ENCODE results near the gene BEGAIN.

The BEGAIN gene

DNA sequence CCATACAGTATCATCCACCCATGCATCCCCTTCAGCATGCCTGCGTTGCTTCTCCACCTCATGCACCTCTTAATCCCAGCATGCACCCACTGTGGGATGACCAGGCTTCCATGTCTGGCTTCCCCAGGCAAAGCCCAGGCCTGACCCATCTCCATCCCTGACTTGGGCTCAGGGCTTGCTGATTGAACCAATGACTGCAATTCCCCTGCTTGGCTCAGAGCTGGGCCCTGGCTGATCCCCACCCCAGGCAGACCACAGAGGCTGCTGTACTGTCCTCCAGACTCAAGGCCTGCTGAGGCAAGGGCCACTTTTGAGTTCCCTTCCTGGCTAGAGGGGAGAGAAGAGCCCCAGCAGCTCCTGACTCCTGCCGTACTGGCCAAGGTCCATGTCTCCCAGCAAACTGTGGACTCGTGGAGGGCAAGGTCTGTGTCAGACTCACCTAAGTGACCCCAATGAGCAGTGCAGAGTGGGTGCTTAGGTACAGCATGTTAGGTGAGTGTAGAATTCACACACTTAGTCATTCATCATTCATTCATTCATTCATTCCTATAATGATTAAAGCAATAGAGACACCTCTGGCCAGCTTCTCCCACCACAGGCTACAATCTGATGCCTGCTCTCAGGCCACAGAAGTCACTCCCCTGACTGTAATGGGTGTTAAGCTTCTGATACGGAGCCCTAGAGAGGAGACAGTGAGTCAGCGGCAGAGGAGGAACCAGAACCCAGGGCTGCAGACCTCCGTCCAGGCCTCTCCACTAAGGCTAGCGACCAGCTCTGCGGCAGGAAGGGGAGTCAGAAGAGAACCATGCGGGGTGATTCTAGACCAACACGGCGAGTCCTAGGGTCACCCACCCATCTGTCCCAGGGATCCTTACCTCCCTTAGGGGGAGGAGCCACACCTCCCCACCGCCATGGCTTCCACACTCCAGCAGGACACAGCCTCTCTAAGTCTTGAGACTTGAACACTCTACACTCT is 2.9 kb downstream of the BEGAIN start:
- in situ Hi-C loops (cut with MboI; ENCODE audit: low sequenced_read_pairs): no loop called here

DNA sequence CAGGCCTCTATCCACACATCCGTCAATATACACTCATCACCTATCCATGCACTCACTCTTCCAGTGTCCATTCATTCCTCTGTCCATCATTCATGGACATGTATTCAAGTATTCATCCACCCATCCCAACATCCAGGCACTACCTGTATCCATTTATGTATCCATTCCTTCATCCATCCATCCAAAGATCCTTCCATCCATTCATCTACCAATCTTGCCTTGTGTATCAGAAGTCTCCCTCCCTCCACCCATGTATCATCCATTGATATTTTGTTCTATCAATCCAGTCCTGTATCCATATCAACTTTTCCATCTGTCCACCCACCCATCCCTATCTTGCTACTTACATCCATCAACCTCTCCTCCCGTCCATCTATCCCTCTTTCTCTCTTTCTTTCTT is 4.0 kb downstream of the BEGAIN start:
- in situ Hi-C loops (cut with MboI; ENCODE audit: low sequenced_read_pairs): no loop called here

DNA sequence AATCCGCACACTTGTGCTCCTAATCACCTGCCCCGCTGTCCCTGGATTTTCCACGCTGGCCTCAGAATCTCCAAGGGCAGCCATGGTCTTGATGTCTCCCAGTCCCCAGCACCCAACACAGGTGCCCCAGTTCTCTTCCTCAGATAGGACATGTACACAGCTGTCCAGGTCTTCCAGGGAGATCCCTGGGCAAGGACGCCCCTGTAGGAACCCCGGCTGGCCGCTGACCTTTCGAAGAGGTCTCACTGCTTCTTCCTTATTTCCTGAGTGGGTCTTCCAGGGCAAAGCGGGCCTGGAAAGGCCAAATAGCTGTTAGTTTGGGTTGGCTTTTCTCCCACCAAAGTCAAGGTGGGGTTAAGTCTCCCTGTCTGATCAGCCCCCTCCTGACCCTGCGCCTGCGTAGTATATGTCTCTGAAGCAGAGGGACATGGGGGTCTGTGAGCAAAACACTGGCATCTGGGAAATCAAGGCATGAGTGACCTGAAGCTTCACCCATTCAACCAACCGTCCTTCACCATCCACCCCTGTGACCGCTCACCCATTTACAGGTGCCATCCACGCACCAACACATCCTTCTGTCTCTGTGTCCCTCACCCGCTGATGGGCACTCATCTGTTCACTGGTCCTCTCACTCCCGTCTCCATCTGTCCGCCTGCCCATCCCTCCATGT is 4.6 kb downstream of the BEGAIN start:
- in situ Hi-C loops (cut with MboI; ENCODE audit: low sequenced_read_pairs): no loop called here

DNA sequence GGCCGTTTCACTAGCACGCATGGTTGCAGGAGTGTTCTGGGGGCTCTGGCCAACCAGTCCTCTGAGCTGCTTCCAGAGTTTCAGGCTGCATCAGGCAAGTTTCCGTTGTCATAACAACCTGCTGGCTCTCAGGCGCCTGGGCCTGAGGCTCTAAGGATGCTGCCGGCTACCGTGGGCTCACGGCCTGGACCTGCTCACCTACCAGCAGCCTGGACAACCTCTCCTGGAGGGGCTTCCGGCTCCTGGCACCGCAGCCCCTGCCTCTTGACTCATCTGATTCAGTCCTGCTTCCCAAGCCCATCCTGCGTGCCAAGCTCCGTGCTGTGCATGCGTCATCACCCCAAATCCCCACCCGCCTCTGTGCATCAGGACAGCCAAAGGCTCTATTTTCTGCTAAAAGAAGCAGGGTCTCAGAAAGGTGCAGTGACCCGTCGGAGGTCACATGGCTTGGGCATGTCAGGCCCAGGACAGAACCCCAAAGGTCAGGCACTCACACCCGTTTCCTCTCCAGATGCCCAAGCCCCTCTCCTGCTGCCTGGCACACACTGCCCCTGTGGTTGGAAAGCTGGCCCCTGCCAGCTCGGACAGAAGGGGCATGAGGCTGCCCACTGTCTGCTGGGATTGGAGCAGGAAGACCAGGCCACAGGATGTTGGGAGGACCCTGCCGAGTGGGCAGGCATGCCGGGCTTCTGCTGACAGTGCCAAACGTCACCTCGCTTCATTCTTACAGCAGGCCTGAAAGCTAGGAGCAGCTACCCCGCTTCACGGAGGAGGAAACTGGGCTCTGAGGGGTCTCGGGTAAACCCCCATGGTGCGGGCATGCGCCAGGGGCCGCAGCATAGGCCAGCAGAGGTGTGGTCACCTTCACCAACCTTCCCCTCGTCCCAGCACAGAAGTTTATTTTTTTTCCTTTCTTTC is 5.7 kb downstream of the BEGAIN start:
- in situ Hi-C loops (cut with MboI; ENCODE audit: low sequenced_read_pairs): no loop called here

DNA sequence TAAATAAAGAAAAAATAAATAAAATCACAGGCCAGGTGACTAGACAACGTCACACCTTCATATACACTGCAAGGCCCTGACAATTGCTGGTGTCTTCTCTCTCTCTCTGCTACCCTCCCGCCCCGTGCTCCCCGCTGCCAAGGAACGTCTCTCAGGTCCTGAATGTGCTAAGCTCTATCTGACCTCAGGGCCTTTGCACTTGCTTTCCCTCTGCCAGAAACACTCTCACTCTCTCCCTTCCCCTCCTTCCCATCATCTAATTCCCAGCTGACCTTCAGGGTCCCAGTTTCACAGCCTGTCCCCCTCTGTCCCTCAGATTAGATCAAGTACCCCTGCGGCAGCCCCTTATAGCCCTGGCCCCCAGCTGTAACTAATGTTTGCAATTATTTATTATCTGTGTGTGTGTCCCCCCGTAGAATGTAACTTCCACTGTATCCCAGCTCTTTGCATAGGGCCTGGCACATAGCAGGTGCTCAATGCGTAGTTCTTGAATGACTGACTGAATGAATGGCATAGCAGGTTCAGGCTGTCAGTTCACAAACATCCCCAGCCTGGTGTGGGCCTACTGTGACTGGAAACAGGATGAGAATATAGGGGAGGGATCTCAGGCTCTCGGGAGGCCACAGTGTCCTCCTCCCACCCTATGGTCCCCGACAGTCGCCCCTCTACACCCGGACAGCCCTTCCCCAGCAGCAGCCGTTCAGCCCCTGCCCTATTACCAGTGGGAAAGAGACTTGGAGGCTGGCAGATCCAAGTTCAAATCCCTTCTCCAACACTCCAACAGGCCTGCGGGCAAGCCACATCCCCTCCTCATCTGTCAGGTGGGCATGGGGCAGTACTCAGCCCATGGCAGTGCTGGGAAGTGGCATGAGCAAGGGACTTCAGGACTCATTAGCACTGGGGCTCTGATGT is 6.6 kb downstream of the BEGAIN start:
- in situ Hi-C loops (cut with MboI; ENCODE audit: low sequenced_read_pairs): no loop called here

DNA sequence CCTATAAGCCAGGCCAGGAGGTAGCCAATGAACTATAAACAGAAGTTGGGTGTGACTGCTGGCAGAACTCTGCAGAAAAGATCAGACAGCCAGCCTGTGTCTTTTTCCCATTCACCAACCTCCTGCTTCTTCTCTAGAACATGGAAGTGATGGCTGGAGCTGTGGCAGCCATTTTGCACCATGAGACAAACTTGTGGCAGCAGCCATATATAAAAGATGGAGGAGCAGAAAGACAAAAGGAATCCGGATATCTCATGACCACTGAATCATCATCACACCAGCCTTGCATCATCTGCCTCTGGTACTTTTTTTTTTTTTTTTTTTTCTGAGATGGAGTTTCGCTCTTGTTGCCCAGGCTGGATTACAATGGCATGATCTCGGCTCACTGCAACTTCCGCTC is 8.7 kb downstream of the BEGAIN start:
- in situ Hi-C loops (cut with MboI; ENCODE audit: low sequenced_read_pairs): no loop called here

DNA sequence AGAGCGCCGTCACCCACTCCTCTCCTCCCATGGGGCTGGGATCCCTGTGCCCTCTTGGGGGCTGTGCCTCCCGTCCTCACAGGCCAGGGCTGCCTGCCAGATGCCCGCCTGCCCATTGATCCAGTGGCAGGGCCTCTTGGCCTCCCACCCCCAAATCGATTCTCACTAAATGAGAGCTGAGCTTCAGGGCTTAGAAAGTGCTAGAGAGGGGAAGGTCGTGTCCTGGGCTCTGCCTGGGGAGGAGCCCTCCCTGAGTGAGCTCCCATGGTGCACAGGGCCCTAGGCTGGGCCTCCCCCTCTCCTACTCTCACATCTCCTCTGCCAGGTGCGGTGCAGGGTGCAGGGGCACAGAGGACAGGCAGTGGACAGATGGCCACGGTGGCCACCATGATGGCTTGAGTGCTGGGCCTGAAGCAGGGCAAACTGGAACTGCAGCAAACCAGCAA is 9.2 kb downstream of the BEGAIN start:
- in situ Hi-C loops (cut with MboI; ENCODE audit: low sequenced_read_pairs): no loop called here

DNA sequence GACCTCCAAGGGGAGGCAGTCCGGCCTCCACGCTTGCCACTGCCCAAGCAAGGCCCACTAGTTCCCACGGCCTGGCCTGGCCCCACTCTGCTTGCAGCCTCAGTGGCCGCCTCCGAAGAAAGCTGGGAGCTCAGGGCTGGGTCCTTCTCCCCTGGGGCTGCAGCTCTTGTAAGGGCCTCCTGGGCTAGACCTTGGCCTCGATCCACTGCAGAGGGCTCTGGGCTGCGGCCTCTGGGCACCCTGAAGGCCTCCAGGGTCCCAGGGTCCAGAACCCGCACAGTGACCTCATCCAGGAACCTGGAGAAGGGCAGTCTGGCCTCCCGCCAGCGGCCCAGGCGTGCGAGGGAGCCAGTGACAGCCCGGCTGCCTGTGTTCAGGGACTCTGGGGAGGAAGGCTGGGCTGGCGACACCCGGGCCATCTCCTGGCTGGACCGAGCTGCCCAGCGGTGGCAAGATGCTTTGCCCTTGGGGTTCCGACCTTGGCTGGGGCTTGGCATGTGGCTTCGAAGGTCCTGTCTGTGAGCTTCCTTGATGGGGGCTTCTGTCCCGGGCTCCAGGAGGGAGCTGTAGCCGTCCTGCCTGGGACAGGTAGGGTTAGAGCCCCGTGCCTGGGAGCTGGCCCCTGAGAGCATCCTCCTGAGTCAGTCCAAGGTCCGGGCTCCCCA is 9.8 kb downstream of the BEGAIN start:
- in situ Hi-C loops (cut with MboI; ENCODE audit: low sequenced_read_pairs): no loop called here

DNA sequence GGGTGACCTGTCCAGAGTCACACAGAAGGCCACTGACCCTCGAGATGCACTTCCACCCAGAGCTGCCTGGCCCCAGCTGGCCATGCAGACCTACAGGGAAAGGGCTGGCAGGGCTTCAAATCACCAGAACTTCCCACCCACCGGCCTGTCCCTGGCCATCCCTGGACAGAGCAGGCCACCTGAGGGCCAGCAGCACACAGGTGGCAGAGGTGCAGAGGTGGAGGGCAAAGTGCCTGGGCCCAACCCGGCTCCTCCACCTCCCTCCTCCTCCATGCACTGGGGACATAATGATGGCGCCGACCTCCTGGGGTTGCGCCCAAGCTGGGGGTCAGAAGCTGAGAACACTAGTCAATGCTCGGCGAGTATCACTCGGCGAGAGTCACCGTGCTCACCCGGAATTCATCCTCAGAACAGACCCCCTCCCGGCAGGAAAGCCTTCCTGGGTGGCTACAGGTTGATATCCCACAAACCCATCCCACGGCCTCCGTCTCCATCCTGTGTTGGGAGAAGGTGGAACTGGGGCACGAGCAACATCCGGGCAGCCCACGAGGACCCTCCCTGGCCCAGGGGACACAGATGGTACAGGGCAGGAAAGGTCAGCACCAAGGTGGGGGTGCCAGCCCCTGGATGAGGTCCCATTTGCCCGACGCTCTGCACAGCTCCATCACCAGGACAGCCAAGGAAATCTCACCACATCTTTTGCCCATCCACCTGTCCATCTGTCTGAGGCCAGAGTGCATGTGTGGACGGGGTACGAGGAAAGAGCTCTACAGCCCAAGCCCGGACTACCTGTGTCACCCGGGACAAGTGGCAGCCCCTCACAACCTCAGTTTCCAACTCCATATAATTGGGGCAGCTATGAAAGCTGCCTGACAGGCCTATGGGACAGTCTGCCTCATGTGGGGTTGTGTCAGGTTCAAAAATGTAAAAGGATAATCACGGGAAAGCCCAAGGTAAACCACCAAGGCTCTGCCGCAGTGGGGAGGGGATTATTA is 10.8 kb downstream of the BEGAIN start:
- in situ Hi-C loops (cut with MboI; ENCODE audit: low sequenced_read_pairs): no loop called here

DNA sequence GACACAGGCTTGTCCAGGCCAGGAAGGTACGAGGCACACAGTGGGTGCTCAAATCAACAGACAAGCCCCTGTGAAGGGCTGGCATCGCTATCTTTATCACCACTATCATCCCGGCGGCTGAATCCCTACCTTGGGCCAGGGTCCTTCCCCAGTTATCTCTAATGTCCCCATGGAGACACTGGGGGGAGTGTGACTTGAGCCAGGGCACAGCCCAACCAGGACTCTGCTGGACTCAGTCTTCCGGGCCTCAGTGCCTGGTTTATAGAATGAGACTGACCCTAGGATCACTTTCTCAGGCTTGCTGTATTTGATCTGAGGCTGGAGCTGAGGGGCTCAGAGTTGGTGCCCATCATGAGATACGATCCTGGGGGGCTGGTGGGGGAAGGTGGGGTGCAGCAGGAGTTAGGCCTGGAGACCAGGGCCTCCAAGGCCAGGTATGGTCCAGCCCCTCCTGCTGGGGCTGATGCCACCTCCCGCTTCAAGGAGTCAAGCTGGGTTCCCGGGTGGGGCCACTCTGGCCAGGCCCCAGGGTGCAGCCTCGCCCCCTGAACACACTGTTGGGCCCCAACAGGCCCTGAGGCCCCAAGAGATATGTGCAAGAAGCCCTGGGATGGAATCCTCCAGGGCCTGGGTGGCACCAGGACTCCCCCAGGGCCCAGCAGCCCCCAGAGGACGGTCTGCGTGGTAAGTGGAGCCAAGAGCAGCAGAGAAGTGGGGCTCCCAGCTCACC is 11.8 kb downstream of the BEGAIN start:
- in situ Hi-C loops (cut with MboI; ENCODE audit: low sequenced_read_pairs): no loop called here

DNA sequence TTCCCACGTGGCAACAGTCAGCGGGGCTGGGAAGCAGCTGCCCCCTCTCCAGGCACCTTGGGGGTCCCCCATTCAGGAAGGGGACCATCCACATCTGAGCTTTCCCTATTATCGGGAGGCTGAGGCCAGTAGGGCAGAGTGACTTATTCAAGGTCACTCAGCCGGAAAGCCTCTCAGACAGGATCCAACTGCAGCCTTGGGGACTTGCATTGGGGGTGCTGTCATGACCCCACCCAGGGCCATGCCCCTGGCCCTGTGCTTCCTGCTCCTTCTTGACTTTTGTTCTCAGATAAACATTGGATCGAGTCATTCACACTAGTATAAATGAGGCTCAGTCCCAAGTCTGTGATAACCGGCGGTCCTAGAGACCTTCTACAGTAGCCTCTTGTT is 12.6 kb downstream of the BEGAIN start:
- in situ Hi-C loops (cut with MboI; ENCODE audit: low sequenced_read_pairs): no loop called here

DNA sequence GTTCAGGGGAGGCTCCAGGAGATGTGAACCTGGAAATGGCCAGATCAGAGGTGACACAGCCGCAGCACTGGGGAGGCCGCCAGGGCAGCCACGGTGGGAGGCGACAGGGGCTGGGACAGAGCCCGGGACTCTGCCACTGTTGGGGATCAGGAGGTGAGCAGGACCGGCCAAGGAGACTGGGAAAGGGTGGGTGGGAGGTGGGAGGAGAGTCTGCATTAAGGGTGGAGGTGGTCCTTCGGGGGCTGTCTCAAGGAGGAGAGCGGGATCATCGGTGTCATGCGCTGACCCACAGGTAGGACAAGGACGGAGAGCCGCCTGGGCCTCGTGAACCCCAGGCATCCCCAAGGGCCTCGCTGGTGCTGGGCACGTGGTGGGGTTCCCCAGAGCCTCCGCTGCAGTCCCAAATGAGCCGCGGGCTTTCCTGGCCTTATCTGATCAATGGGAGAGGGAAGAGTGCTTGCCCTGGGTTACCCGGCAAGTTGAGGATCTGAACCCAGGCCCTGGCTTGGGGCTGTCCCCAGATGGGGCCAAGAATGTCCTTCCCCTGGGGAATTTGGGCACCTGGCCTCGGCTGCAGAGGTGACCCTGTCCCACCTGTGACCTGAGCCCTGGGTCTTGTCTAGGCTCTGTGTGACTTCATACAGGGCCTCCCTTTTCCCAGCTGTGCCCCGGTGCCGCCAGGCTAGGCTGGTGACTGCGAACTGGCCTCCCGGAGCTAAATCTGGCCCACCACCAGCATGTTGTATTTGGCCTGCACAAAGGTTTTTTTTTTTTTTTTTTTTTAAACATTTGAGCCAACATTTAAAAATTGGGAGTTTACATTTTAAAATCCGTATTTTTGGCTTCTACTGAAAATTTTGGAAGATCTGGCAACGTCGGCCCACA is 13.2 kb downstream of the BEGAIN start:
- in situ Hi-C loops (cut with MboI; ENCODE audit: low sequenced_read_pairs): no loop called here

DNA sequence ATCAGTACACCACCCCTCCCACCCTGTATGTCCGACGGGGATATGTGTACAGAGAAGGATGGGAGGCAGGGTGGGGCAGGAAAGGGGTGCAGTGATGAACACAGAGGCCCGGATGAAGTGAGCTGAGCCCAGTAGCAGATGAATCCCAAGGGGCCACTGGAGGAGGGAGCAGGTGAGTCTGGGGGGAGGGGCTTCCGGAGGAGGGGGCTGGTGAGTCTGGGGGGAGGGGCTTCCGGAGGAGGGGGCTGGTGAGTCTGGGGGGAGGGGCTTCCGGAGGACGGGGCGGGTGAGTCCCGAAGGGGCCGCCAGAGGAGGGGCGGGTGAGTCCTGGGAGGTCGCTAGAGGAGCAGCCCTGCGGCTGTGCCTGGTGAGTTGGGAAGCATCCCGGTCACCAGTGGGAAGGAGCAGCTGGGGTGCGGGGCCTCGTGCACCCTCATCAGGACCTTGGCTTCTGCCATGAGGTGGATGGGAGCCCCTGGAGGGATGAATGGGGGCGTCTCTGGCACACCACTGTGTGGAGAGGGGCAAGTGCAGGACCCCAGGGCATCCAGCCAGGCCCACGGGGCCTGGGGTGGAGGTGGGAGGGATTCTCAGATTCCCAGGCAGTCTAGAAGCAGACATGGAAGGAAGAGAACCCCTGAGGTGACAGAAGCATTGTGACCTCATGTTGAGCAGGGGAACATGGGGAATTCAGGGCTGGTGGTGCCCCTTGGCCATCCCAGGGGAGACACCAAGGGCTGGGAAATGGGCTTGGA is 14.0 kb downstream of the BEGAIN start:
- in situ Hi-C loops (cut with MboI; ENCODE audit: low sequenced_read_pairs): no loop called here

DNA sequence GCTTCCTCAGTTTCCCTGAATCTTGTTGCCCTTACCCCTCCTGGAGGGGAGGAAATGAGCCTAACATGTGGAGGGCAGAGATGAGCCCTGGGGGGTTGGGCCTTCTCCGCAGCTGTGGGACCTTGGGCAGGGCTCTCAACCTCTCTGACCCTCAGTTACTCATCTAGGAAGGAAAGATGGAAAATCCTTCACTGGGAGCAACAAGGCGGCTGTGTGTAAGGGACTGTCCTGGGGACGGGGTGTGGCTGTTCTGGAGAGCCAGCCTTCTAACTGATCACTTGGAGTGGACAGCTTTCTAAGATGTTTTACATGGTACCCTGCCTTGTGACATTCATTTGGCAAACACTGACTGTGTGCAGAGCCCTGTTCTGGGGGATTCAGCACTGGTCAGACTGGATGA is 14.7 kb downstream of the BEGAIN start:
- in situ Hi-C loops (cut with MboI; ENCODE audit: low sequenced_read_pairs): no loop called here

DNA sequence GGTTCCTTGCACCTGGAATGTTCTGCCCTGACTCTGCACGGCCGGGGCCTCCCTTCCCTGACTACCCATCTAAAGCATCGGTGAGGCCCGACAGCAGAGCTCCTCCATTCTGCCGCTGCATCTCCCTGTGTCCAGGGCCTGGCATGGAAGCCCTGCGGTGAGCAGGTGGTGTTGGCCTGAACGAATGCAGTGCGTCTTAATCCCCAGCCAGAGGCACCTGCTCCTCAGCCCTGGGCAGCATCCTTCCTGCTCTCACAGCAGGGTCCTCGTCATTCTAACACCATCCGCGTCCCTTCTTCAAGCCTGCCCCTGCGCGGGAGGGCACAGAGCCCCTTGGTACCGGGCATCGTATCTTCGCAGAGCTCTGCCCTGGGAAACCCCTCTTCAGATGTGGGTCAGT is 15.4 kb downstream of the BEGAIN start:
- in situ Hi-C loops (cut with MboI; ENCODE audit: low sequenced_read_pairs): no loop called here

All from HL-60/S4 (cell line).